Activated naive CD4-positive, alpha-beta T cell treated with anti-CD3 and anti-CD28 coated beads for 36 hours (primary cell): Measurements from ENCODE around the gene FNDC3A. TPM values are rescaled to one million over a fixed set of nuclear protein-coding genes. Genes with fewer than 3 reads are reported as not detected.

ENCODE experiments used
- CTCF ChIA-PET: fragments of 350-600 bp; sonication (Branson Sonifier 250); formaldehyde crosslinking; loops from one replicate; lab custom pipeline; 2021; ENCODE audit warnings: antibody characterized with exemption; lab: Charles Lee
- DNase-seq: peaks from one replicate; pipeline ENCODE4 v3.0.0-alpha.2; 2020
- H3K27ac Mint-ChIP-seq: one replicate; pipeline ENCODE4 v1.8.0; 2021; ENCODE audit warnings: mild to moderate bottlenecking, mixed read lengths
- H3K27me3 Mint-ChIP-seq: one replicate; pipeline ENCODE4 v1.8.0; 2021; ENCODE audit warnings: low read depth, mixed read lengths
- H3K36me3 Mint-ChIP-seq: one replicate; pipeline ENCODE4 v1.8.0; 2021; ENCODE audit warnings: low read depth, mixed read lengths
- H3K4me1 Mint-ChIP-seq: one replicate; pipeline ENCODE4 v1.8.0; 2021; ENCODE audit warnings: low read depth, mixed read lengths
- H3K4me3 Mint-ChIP-seq: one replicate; pipeline ENCODE4 v1.8.0; 2021; ENCODE audit warnings: mild to moderate bottlenecking, moderate library complexity, mixed read lengths
- H3K9me3 Mint-ChIP-seq: one replicate; pipeline ENCODE4 v1.8.0; 2021; ENCODE audit warnings: mixed read lengths
- intact Hi-C: fragments of 100-400 bp; cut with micrococcal nuclease; formaldehyde crosslinking; loops from one replicate; pipeline ENCODE4 v1.15.1; 2023
- total RNA-seq, 2 experiments: library from RNA; stranded (reverse); gene quantifications; one replicate each; pipeline ENCODE4 v1.2.3, GENCODE V29; 2021

The FNDC3A gene
- total RNA-seq, 2 experiments from 2014 or later, result 17.1 to 18.3 TPM

GRCh38 chr13:48950501-48950875, 25.2 kb upstream of the FNDC3A start:
- intact Hi-C loops, result no loop called here
- CTCF ChIA-PET, result no interaction called here
- Mint-ChIP-seq H3K27me3 (no peaks in the 10 kb centered on the region), H3K27ac (no peak overlapping the region), H3K9me3 (no peaks in the 10 kb centered on the region), H3K4me1 (no peaks in the 10 kb centered on the region), H3K36me3 (no peaks in the 10 kb centered on the region), H3K4me3 (no peak overlapping the region)
- DNase-seq, result no peak

- Mint-ChIP-seq H3K9me3 (no peaks in the 10 kb centered on the region), H3K36me3 (no peaks in the 10 kb centered on the region), H3K27ac (no peak overlapping the region), H3K4me1 (no peaks in the 10 kb centered on the region), H3K27me3 (no peaks in the 10 kb centered on the region), H3K4me3 (no peak overlapping the region)
- CTCF ChIA-PET, result no interaction called here
- no peak for DNase-seq
- intact Hi-C loops, result no loop called here
Measured at GRCh38 chr13:48954081-48954480, 21.6 kb upstream of the FNDC3A start.

- Mint-ChIP-seq H3K36me3 (no peaks in the 10 kb centered on the region), H3K4me1 (no peaks in the 10 kb centered on the region), H3K27me3 (no peaks in the 10 kb centered on the region), H3K4me3 (no peak overlapping the region), H3K9me3 (no peaks in the 10 kb centered on the region), H3K27ac (no peak overlapping the region)
- no peak for DNase-seq
- CTCF ChIA-PET, result no interaction called here
- intact Hi-C loops, result no loop called here
Measured at GRCh38 chr13:48955536-48955935, 20.2 kb upstream of the FNDC3A start.

GRCh38 chr13:48961379-48961778, 14.3 kb upstream of the FNDC3A start:
- Mint-ChIP-seq H3K9me3 (no peaks in the 10 kb centered on the region), H3K4me1 (no peaks in the 10 kb centered on the region)
- CTCF ChIA-PET, result no interaction called here

GRCh38 chr13:48962281-48962680, 13.4 kb upstream of the FNDC3A start:
- Mint-ChIP-seq H3K9me3 (no peaks in the 10 kb centered on the region), H3K4me1 (no peaks in the 10 kb centered on the region), H3K27me3 (no peaks in the 10 kb centered on the region), H3K27ac (no peak overlapping the region), H3K36me3 (no peaks in the 10 kb centered on the region), H3K4me3 (no peak overlapping the region)
- intact Hi-C loops, result no loop called here
- CTCF ChIA-PET, result no interaction called here
- DNase-seq, result no peak

More at GRCh38 chr13:48961379-48961778, 14.3 kb upstream of the FNDC3A start:
- intact Hi-C loops, result no loop called here
- DNase-seq, result no peak
- H3K27ac Mint-ChIP-seq, result no peak overlapping the region
- H3K4me3 Mint-ChIP-seq, result no peak overlapping the region
- no peaks in the 10 kb centered on the region for H3K36me3 Mint-ChIP-seq
- H3K27me3 Mint-ChIP-seq, result no peaks in the 10 kb centered on the region

GRCh38 chr13:48965736-48966135, 10.0 kb upstream of the FNDC3A start:
- Mint-ChIP-seq H3K4me1 (no peaks in the 10 kb centered on the region), H3K36me3 (no peaks in the 10 kb centered on the region), H3K4me3 (no peak overlapping the region), H3K27ac (no peak overlapping the region), H3K9me3 (no peaks in the 10 kb centered on the region), H3K27me3 (peaks cover 2% of the 10 kb centered on the region)
- DNase-seq, result no peak
- CTCF ChIA-PET, result no interaction called here
- intact Hi-C loops, result loop anchor here (1.0 kb wide), 1 partner anchor 8 kb away; no protein-coding TSS in a partner anchor

GRCh38 chr13:48969685-48970084, 6.0 kb upstream of the FNDC3A start:
- DNase-seq, result no peak
- peaks cover 3% of the 10 kb centered on the region for H3K4me1 Mint-ChIP-seq
- no peak overlapping the region for H3K4me3 Mint-ChIP-seq
- H3K9me3 Mint-ChIP-seq, result peaks cover 27% of the 10 kb centered on the region
- CTCF ChIA-PET, result no interaction called here
- intact Hi-C loops, result no loop called here
- H3K27ac Mint-ChIP-seq, result no peak overlapping the region
- peaks cover 18% of the 10 kb centered on the region for H3K36me3 Mint-ChIP-seq
- H3K27me3 Mint-ChIP-seq, result peaks cover 6% of the 10 kb centered on the region

- DNase-seq, result no peak
- CTCF ChIA-PET, result no interaction called here
- intact Hi-C loops, result no loop called here
- peaks cover 28% of the 10 kb centered on the region for H3K36me3 Mint-ChIP-seq
- no peak overlapping the region for H3K4me3 Mint-ChIP-seq
- peak overlapping the region; percentile 28 for H3K27ac Mint-ChIP-seq
- H3K4me1 Mint-ChIP-seq, result peaks cover 15% of the 10 kb centered on the region
- H3K9me3 Mint-ChIP-seq, result peaks cover 28% of the 10 kb centered on the region
- peaks cover 6% of the 10 kb centered on the region for H3K27me3 Mint-ChIP-seq
Measured at GRCh38 chr13:48973845-48974431, 1.8 kb upstream of the FNDC3A start.

- H3K27ac Mint-ChIP-seq, result peak overlapping the region; percentile 92
- DNase-seq, result peak; percentile 60
- H3K4me3 Mint-ChIP-seq, result peak overlapping the region; percentile 71
- CTCF ChIA-PET, result interaction anchor here (0.6 kb wide), 1 partner anchor 65 kb away, joined by 3 read pairs; no protein-coding TSS in a partner anchor
- intact Hi-C loops, result loop anchor here (1.0 to 5.0 kb wide), 7 partner anchors 146 to 938 kb away; partner anchors contain the start of genes NUDT15, RB1 and RCBTB1
- H3K4me1 Mint-ChIP-seq, result peaks cover 26% of the 10 kb centered on the region
- peaks cover 5% of the 10 kb centered on the region for H3K27me3 Mint-ChIP-seq
- H3K36me3 Mint-ChIP-seq, result peaks cover 29% of the 10 kb centered on the region
- peaks cover 28% of the 10 kb centered on the region for H3K9me3 Mint-ChIP-seq
Measured at GRCh38 chr13:48975101-48975855, 434 bp upstream of the FNDC3A start.

- peaks cover 28% of the 10 kb centered on the region for H3K36me3 Mint-ChIP-seq
- intact Hi-C loops, result loop anchor here (1.0 to 5.0 kb wide), 17 partner anchors 18 to 939 kb away; partner anchors contain the start of genes CAB39L, CDADC1, CYSLTR2 and KPNA3
- H3K4me1 Mint-ChIP-seq, result peaks cover 38% of the 10 kb centered on the region
- peaks cover 26% of the 10 kb centered on the region for H3K9me3 Mint-ChIP-seq
- CTCF ChIA-PET, result no interaction called here
- H3K27me3 Mint-ChIP-seq, result peaks cover 2% of the 10 kb centered on the region
- H3K27ac Mint-ChIP-seq, result peak overlapping the region; percentile 98
- peak; percentile 76 for DNase-seq
- peak overlapping the region; percentile 96 for H3K4me3 Mint-ChIP-seq
Measured at GRCh38 chr13:48976576-48977285, 1.0 kb downstream of the FNDC3A start.

- H3K9me3 Mint-ChIP-seq, result peaks cover 23% of the 10 kb centered on the region
- peaks cover 26% of the 10 kb centered on the region for H3K36me3 Mint-ChIP-seq
- CTCF ChIA-PET, result no interaction called here
- DNase-seq, result no peak
- H3K27ac Mint-ChIP-seq, result peak overlapping the region; percentile 98
- peak overlapping the region; percentile 96 for H3K4me3 Mint-ChIP-seq
- intact Hi-C loops, result loop anchor here (2.0 to 5.0 kb wide), 10 partner anchors 18 to 940 kb away; partner anchors contain the start of genes CAB39L, KPNA3, NUDT15 and RB1
- H3K4me1 Mint-ChIP-seq, result peaks cover 39% of the 10 kb centered on the region
- H3K27me3 Mint-ChIP-seq, result no peaks in the 10 kb centered on the region
Measured at GRCh38 chr13:48977286-48977625, 1.5 kb downstream of the FNDC3A start.

GRCh38 chr13:48977973-48978372, 2.3 kb downstream of the FNDC3A start:
- H3K27ac Mint-ChIP-seq, result no peak overlapping the region
- no peaks in the 10 kb centered on the region for H3K27me3 Mint-ChIP-seq
- intact Hi-C loops, result loop anchor here (2.0 to 5.0 kb wide), 10 partner anchors 17 to 941 kb away; partner anchors contain the start of genes CAB39L, KPNA3, NUDT15 and RB1
- peaks cover 17% of the 10 kb centered on the region for H3K9me3 Mint-ChIP-seq
- peaks cover 42% of the 10 kb centered on the region for H3K4me1 Mint-ChIP-seq
- H3K36me3 Mint-ChIP-seq, result peaks cover 23% of the 10 kb centered on the region
- CTCF ChIA-PET, result no interaction called here
- DNase-seq, result no peak
- peak overlapping the region; percentile 47 for H3K4me3 Mint-ChIP-seq
